Heart left ventricle (tissue), 16 donors: Measurements from ENCODE around the gene SLC15A4. TPM values are rescaled to one million over a fixed set of nuclear protein-coding genes. Genes with fewer than 3 reads are reported as not detected.
A peak's percentile ranks its signal among the peaks of the same experiment; 100 is the strongest.

ENCODE experiments used
- ATAC-seq, 4 donors: fragments of 200-7000 bp; cut with Tn5 transposase; one replicate each; pipeline ENCODE4 v1.9.1; 2020 to 2022; ENCODE audit warnings: moderate library complexity in 4 of 4, mild to moderate bottlenecking in 3 of 4, moderate number of reproducible peaks in 1 of 4
- DNase-seq, 5 donors: peaks; one replicate each; pipeline ENCODE4 v3.0.0-alpha.2; 2020
- H3K27ac ChIP-seq, 12 donors: fragments of 200-600 bp; sonication (generic) in 4 of 12; one replicate each; pipeline versions ENCODE4 v1.5.0 to v1.8.0; 2016 to 2022; ENCODE audit warnings: mild to moderate bottlenecking in 2 of 12
- H3K27me3 ChIP-seq, 9 donors: fragments of 200-600 bp; sonication (generic) in 2 of 9; one replicate each; pipeline versions ENCODE4 v1.5.1 to v1.8.0; 2016 to 2022; ENCODE audit warnings: mild to moderate bottlenecking in 3 of 9
- H3K36me3 ChIP-seq, 9 donors: fragments of 200-600 bp; sonication (generic) in 2 of 9; one replicate each; pipeline versions ENCODE4 v1.5.0 to v1.8.0; 2018 to 2022; ENCODE audit warnings: mild to moderate bottlenecking in 2 of 9
- H3K4me1 ChIP-seq, 12 donors: fragments of 200-600 bp; sonication (generic) in 4 of 12; one replicate each; pipeline versions ENCODE4 v1.5.0 to v1.8.0; 2016 to 2022; ENCODE audit warnings: mild to moderate bottlenecking in 3 of 12
- H3K4me3 ChIP-seq, 12 donors: fragments of 200-600 bp; sonication (generic) in 4 of 12; one replicate each; pipeline versions ENCODE4 v1.5.0 to v1.8.0; 2017 to 2022; ENCODE audit warnings: mild to moderate bottlenecking in 9 of 12, moderate library complexity in 4 of 12
- H3K9me3 ChIP-seq, 12 donors: fragments of 200-600 bp; sonication (generic) in 4 of 12; one replicate each; pipeline versions ENCODE4 v1.5.0 to v1.8.0; 2016 to 2022; ENCODE audit warnings: mild to moderate bottlenecking in 1 of 12
- POLR2A ChIP-seq, 2 donors: fragments of 450-650 bp; IDR thresholded peaks; one replicate each; pipeline ENCODE4 v1.6.1; 2017; ENCODE audit warnings: antibody characterized with exemption in 2 of 2, mild to moderate bottlenecking in 2 of 2, moderate library complexity in 2 of 2
- WGBS, 4 donors: extraction: QIAGEN DNeasy Blood & Tissue Kit in 2 of 4; methylation state at CpG; one replicate each; pipeline versions ENCODE4 v1.1.5 to v1.1.7; 2013 to 2018; 5-methylcytosine and 5-hydroxymethylcytosine counted together
- intact Hi-C, 10 donors: fragments of 100-400 bp; cut with DNase I; formaldehyde crosslinking; loops; one replicate each; pipeline versions ENCODE4 v1.11.1 to v1.14.2; 2022
- polyA plus RNA-seq, 2 donors: library from polyadenylated mRNA; stranded (reverse); fragments of 200-250 nt; gene quantifications; one replicate each; pipeline ENCODE4 v1.2.3, GENCODE V29; 2013
- total RNA-seq, 9 donors: library from RNA; depleted of rRNA in 2 of 9; stranded (reverse); fragments of >200 nt in 2 of 9; fragmentation: NEBNext Ultra II Directional in 3 of 9; extraction: Animal tissue kit (Norgen Biotek cat#: 25700) in 3 of 9; gene quantifications; one replicate each; pipeline versions ENCODE4 v1.1.0 to v1.2.4, GENCODE V29; 2016 to 2023
- TF ChIP-seq, protein P1 (sequence below), 12 donors: fragments of 200-600 bp; sonication (generic) in 4 of 12; IDR thresholded peaks; one replicate each; pipeline versions ENCODE4 v1.5.0 to v1.8.0; 2018 to 2022; ENCODE audit warnings: antibody characterized with exemption in 12 of 12, mild to moderate bottlenecking in 5 of 12
- donor health status: ischemic (EF 13 %, LVEDD 7.1; RV severe dilation, severe dysfunction).
- donor health status: healthy with polysubstance abuse.
- donor health status: DM: no; HTN: yes; CAD: no.
- donor health status: DM: no; HTN: no; CAD: no.
- donor health status: ischemic (EF 25% LVEDD 6.9; RV normal size, moderate dysfunction).
- donor health status: ischemic (EF 25% LVEDD 5.7; RV mildly dilated, moderate dysfunction).
- donor health status: healthy.
- donor health status: DM: yes; HTN: yes; CAD: no.
- donor health status: ischemic (EF 35%, LVEDD 5.7; RV mildly dilated, moderate dysfunction).
- donor health status: nonischemic (EF 11% LVEDD 7.7; RV severe dilation, severe dysfunction).
- donor health status: DM: yes; HTN: yes; CAD: no.
- donor health status: PGD.
- donor health status: ischemic (EF 29% LVEDD 5.4; RV normal size, mild dysfunction).
- donor health status: nonischemic (EF 23%, LVEDD 6.1; RV moderate dilation, normal function).

Gene SLC15A4
- total and polyA plus RNA-seq, 11 donors = 10.5 to 31.5 (median 18.1) TPM

DNA sequence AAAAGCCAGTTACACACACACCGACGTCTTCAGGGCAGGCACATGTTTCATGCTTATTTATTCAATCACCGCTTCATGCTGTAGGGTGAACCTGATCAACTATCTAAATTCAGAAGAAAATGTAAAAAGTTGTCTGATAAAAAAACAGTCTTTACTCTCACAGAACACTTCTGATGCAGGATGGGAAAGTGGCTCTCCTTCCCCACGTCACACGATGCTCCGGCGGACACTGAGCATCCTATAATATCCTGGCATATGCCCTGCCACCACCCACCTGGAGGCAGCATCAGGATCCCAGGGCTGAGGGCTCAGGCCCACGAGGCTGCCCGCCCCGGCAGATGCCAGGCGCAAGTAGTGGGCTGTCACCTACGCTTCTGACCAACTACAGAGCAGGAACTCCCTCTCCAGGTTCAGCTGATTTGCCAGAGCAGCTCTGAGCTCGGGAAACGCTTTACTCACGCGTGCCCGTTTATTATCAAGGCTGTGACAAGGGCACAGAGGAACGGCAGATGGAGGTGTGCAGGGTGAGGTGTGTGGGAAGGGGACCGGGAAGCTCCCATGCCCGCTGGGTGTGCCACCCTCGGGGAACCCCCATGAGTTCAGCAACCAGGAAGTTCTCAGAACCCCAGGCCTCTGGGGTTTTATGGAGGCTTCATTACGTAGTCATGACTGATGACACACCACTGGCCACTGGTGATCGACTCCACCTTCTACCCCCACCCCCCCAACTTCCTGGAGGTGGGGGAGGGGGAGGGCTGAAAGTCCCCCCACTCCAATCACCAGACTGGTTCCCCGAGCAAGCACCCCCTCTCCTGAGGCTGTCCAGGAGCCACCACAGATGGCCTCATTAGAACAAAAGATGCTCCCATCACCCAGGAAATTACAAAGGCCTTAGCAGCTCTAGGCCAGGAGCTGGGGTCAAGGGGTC is 32.1 kb downstream of the SLC15A4 start:
- DNase-seq (peak in 1 of 5 donors; percentile 13), ATAC-seq (no peak)
- Histone ChIP-seq H3K27me3 (no peaks in the 10 kb centered on the region), H3K9me3 (no peaks in the 10 kb centered on the region), H3K36me3 (peaks cover 0 to 62% (median 48%) of the 10 kb centered on the region in 9 donors), H3K4me1 (peaks cover 0 to 51% (median 7%) of the 10 kb centered on the region in 12 donors), H3K4me3 (no peak overlapping the region), H3K27ac (peak overlapping the region in 1 of 12 donors; percentile 6)
- intact Hi-C loops = no loop called here
- WGBS, 4 donors = 81 to 91% (median 88%) methylated on average over 20 to 24 of the region's 24 CpGs
- no peak for TF ChIP-seq POLR2A (IDR thresholded peaks at IDR 0.05)
- TF ChIP-seq, protein P1, sequence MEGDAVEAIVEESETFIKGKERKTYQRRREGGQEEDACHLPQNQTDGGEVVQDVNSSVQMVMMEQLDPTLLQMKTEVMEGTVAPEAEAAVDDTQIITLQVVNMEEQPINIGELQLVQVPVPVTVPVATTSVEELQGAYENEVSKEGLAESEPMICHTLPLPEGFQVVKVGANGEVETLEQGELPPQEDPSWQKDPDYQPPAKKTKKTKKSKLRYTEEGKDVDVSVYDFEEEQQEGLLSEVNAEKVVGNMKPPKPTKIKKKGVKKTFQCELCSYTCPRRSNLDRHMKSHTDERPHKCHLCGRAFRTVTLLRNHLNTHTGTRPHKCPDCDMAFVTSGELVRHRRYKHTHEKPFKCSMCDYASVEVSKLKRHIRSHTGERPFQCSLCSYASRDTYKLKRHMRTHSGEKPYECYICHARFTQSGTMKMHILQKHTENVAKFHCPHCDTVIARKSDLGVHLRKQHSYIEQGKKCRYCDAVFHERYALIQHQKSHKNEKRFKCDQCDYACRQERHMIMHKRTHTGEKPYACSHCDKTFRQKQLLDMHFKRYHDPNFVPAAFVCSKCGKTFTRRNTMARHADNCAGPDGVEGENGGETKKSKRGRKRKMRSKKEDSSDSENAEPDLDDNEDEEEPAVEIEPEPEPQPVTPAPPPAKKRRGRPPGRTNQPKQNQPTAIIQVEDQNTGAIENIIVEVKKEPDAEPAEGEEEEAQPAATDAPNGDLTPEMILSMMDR (IDR thresholded peaks at IDR 0.05) = no peak

DNA sequence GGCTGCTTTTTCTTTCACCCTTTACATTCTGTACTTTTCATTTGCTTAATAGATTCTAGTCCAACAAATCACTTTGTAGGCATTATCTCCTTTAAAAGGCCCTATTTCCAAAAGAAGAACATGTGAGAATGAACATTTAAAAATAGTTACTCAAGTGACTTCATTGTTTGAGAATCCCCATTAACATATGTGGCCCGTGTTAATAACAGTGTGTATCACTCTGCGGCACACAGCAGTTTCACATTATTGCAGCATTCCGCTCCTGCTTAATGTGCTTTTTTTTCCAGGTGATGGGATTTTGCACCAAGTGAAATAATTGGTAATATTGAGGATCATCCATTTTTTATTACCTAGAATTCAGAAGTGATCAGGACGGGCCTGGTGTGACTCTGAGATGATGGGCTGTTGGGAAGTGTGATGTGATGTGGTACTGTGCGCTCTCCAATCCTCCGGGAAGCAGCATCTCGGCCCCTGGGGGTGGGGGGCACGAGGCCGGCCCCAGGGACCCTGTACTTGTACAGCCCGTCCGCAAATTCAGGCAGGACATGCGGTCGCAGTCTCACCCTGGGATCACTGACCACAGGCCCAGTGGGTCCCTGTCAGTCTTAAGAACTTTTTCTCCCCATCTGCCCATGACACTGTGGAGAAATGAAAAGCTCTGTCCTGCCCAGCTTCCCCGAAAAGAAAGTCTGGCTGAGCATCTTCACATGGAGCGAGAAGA is 32.9 kb downstream of the SLC15A4 start:
- intact Hi-C loops = no loop called here
- Histone ChIP-seq H3K4me3 (no peak overlapping the region), H3K36me3 (peaks cover 0 to 54% (median 47%) of the 10 kb centered on the region in 9 donors), H3K4me1 (peaks cover 0 to 43% (median 7%) of the 10 kb centered on the region in 12 donors), H3K27me3 (no peaks in the 10 kb centered on the region), H3K9me3 (no peaks in the 10 kb centered on the region), H3K27ac (peak overlapping the region in 6 of 12 donors; percentile 11 to 68 (median 34))
- DNase-seq (peak in 1 of 5 donors; percentile 4), ATAC-seq (peak in 3 of 4 donors; percentile 39 to 72 (median 43))
- WGBS, 4 donors = 74 to 81% (median 79%) methylated on average over 15 of the region's 15 CpGs
- no peak for TF ChIP-seq POLR2A (IDR thresholded peaks at IDR 0.05)
- TF ChIP-seq, protein P1 (IDR thresholded peaks at IDR 0.05) = no peak

DNA sequence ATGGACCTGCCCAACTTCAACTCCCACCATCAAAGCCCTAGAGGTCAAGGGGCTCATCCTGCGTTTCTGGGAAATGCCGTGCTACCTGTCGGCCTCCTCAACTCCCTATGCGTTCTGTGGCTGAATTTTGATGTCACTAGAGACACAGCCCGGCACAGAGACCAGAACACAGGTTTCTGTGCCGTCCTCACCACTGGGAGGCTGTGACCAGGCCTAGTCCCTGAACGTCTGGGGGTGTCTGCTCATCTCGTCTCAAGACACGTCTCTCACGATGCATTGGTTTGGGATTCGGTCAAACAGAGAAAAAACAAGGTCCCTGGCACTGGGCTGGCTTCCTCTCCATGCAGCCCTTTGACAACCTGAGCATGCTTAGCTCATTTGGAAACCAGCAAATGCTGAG is 33.5 kb downstream of the SLC15A4 start:
- peak overlapping the region in 5 of 12 donors; percentile 16 to 68 (median 42) for H3K27ac ChIP-seq

More for the DNA sequence above, 33.5 kb downstream of the SLC15A4 start:
- Histone ChIP-seq H3K4me3 (no peak overlapping the region), H3K9me3 (no peaks in the 10 kb centered on the region), H3K27me3 (no peaks in the 10 kb centered on the region), H3K36me3 (peaks cover 0 to 48% (median 41%) of the 10 kb centered on the region in 9 donors), H3K4me1 (peaks cover 0 to 37% (median 7%) of the 10 kb centered on the region in 12 donors)
- no peak for ATAC-seq
- 77 to 89% (median 85%) methylated on average over 11 of the region's 11 CpGs for WGBS, 4 donors
- peak in 1 of 5 donors; percentile 12 for DNase-seq
- intact Hi-C loops = no loop called here
- TF ChIP-seq, protein P1 (IDR thresholded peaks at IDR 0.05) = no peak
- TF ChIP-seq POLR2A (IDR thresholded peaks at IDR 0.05) = no peak
